GM21737 (cell line): Measurements from ENCODE around the gene KRT79.

Experiments
- ATAC-seq: cut with Tn5 transposase; IDR thresholded peaks from one replicate; pipeline ENCODE4 v1.9.1; 2021; ENCODE audit warnings: mild to moderate bottlenecking, moderate library complexity; ENCODE audit not compliant: unreplicated experiment

Gene KRT79

DNA sequence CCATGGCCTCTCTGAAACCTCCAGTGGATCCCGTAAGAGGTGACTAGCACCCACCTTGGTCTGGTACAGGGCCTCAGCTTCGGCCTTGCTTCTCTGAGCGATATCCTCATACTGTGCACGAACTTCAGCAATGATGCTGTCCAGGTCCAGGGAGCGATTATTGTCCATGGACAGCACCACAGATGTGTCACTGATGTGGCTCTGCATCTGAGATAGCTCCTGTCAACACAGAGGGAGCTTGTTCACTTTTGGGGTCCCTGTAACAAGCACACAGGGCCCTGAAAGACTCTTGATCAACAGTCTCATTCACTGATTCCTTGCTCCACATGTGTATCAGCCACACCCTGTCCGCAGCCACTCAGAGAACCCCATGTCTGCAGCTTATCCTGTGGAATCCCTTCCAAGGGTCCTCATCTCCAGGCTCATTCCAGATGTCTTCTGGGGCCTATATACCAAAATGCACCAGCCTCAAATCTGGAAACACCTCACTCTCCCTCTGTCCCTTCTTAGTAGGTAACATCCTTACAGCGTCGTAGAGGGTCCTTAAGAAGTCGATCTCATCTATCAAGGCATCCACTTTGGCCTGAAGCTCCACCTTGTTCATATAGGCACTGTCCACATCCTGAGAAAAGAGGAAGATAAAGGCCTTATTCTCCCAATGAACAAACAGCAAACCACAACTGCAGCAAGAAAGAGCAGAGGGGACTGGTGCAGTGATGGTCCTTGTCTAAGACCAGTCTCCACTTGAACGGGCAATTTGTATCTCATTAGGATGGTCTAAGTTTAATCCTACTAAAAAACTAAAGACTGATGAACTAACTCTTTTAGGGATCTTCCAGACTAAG, 41.7 kb downstream of the KRT79 start:
- no peak for ATAC-seq

DNA sequence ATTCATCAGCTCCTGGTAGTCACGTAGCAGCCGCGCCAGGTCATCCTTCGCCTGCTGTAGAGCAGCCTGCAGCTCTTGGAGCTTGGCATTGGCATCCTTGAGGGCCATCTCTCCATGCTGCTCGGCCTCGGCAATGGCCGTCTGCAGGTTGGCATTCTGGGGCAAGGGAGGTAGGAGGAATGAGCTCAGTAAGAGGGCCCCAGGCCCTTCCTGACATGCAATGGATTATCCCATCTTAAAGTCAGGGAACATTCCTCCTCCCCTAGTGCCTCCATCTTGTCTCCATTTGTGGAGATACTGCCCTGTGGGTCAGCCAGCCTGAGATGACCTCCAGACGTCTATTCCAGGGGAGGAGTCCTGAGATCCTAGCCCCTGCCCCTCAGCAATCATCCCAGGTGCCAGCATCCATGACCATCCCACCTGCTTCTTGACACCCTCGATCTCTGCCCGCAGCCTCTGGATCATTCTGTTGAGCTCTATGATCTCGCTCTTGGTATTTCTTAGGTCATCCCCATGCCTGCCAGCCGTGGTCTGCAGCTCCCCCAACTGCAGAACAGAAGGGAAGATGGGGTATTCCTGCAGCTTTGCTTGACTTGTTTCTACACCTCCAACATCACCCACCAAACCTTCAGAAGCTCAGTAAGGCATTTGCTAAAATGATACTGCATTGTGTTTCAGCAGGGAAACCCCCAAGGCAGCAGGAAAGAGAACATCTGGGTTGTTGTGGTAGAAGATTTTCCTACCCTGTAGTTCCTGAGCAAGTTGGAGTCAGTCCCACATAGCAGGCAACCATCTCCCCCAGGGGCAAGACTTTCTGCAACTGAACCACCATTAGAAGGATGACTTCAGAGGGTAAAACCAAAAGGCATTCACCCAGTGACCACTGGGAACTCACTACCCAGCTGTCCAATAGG, 42.6 kb downstream of the KRT79 start:
- no peak for ATAC-seq

DNA sequence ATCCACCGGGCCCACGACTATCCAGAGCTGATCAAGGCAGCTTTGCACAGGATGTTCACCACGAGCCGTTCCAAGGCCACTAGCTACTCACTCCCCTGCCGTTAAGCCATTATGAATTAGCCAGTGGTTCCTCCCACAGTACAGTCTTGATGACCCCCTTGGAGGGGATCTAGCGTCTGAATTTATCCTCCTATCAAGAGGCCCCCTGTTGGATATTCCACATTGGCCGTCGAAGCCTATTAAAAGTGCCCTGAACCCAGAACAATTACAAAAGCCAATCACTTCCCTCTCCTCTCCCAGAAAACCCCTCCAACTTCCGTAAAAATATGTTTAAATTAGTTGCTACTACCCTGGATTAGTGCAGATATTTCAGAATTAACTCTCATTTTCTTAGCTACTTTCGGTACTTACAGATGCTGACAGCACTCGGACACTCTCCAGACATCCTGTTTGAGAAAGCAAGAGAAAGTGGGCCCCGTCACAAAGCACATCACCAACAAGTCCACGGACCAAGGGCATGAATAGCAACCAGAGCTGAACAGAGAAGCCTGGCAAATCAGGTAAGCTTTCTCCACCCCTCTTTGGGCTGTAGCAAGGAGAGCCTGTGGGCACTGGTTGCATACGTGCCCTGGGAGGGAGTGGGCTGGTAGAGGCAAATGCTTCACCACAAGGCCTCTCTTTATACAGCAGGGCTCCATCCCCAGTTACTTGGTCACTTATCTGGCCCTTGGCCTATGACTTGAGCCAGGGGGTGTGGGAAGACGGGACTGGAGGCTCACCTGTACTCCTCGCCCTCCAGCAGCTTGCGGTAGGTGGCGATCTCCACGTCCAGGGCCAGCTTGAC, 43.5 kb downstream of the KRT79 start:
- no peak for ATAC-seq

DNA sequence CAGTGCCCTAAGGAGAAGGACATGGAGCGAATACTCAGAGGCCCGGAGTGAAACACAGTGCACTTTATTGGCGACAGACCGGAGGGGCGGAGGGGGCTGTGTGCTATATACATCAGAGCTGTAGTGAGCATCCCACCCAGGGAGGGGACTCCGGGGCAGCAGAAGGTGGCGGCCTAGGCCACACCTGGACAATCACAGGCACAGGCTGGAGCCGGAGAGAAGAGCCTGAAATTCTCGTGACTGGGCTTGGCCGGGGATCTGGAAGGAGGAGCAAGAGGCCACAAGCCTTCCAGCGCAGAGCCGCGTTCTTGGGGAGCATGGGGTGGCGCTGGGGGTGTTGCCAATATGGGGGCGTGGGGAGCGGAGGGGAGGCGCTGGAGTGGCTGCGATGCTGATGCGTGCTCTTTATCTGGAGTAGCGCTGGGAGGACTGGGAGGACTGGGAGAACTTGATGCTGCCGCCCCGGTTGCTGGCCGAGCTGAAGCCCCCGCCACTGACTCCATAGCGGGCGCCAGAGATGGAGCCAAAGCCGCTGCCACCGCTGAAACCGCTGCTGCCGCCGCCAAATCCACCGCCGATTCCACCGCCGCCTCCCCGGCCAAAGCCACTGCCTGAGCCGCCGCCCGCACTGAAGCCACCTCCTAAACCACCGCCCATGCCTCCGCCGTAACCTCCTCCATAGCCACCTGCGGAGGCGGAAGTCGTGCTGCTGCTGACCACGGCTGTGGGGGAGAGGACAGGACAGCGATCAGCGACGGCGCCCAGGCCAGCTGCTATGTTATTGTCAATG, 44.3 kb downstream of the KRT79 start:
- no peak for ATAC-seq

DNA sequence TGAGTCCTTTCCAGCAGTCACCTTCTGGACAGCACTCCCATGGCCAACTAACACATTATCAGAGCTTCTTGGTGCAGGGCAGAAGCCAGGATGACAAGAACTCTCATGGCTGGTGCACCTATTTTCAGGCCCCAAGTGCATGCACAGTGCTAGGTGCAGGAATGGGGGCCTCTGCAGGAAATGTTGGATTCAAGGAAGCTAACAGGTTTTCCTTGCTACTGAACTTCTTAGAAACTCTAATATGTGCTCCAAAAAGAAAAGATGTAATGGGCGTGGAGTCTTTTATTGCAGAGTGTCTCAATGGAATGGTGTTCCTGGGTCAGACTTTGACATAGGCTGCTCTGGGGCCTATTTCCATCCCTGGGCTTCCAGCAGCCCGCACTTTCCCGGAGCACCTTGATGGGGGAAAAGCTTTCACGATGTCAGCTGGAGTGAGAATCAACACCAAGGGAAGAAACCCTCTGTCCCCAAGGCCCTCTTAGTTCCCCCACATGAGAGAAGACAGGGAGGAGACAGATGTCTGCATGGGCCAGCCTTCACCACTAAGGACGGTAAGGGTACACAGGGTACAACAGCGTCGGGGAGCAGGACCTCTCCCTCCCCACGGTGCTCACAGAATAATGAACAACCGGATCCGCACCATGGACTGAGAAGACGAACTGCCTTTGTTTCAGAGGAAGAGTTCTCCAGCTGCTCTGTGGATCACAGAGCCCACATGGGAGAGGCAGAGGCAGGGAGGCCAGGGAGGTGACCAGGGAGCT, 45.1 kb downstream of the KRT79 start:
- no peak for ATAC-seq

DNA sequence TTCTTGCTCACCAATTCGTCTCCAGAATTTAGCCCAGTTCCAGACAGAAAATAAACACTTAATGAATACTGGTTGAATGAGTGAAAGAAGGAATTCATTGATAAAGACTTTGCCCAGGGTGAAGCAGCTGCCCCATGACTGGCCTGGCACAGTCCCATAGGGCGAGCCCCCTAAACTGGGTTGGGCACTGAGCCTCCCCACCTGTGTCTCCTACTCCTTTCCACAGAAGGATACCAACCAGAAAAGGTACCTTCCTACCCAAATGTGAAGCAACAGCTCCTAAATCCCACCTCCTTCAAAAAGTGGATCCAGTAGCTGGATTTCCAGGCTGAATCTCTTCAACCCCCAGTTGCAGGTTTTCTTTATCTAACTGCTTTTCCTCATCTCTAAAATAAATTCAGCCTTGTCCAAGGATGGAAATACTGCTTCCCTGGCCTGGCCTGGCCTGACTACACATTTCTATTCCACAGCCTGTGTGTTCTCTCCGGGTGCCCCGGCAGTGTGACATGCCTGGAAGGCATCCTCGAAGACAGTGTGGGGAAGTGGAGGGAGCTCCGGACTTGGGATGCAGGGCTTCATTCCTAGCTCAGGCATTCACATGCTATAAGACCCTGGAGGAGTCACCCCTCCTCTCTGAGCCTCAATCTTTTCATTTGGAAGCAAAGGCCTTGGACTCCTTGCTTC, 45.8 kb downstream of the KRT79 start:
- no peak for ATAC-seq

DNA sequence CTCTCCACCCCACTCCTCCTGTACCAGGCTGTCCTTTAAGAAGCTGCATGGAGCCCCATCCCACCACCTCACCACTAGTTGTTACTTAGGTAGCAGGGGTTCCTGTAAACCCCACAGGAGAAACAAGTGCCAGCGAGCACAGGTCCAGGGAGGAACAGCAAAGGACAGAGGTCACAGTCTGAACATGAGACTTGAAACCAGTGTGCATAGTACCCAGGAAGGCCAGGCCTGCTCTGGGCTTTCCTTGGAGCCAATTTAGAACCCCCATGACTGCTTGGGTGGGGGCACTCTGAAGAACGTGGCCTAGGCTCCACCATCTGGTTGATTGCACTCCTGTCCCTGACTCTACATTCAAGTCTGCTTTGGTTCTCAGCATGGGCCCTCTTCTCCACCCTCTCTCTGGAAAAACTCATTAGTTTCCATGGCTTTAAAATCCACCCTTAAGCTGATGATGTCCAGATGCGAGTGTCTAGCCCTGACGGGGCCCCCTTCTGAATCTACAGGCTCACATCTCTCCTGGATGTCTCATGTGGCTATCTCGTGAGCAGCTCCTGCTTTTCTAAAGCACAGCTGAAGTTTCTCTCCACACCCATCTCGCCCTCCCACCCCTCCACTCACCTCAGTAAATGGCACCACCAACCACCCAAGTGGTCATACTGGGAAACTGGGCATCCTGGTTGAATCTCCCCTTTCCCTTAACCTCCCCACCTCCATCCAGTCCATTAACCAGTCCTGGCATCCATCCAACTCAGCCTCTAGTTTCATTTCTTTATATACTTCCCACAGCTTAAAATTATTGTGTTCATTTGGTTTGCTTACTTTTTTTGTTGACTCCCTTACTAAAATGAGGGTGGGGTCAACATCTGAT, 46.6 kb downstream of the KRT79 start:
- no peak for ATAC-seq

DNA sequence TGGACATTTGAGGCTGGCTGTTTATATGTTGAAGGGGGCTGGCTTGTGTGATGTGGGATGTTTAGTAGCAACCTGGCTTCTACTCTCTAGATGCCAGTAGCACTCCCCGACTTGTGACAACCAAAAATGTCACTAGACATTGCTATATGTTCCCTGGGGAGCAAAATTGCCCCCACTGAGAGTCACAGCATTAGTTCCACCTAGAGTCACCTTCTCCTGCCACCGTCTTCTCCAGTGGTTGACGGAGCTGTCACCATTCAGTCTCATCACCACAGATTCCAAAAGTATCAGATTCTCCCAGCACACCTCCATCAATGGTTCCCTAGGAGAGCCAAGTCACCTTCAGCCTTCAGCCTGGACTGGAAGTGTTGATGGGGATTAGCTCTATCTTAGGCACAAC, 49.2 kb downstream of the KRT79 start:
- no peak for ATAC-seq

DNA sequence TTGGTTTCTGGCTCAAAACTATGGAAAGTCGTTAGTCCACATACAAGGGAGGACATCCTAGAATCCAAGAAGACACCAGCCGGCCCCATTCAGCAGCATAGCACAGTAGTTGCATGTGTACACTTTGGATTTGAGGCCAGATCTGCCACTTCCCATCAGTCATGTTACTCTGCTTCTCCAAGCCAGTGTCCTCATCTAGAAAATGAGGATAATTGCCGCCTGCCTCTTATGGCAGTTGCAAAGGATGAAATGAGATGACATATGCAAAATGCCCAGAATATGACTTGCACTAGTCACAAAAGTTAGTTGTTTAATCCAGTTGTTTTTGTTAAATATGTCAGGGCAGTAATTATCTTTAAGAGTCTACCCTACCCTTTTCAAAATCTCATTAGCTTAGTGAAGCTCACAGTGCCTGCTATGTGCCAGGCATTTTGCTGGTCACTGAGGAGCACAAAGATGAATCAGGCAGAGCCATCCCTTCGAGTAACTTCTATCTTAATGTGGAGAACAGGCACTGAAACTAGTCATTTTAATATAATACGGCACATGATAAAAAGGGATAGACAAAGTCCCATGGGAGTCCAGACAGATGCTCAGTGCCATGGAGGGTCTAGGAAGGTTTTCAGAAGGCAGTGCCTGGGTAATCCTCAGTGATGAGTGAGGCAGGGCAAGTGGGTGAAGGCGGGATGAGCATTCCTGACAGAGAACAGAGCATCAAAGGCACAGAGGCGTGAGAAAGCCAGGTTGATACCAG, 50.4 kb downstream of the KRT79 start:
- no peak for ATAC-seq

DNA sequence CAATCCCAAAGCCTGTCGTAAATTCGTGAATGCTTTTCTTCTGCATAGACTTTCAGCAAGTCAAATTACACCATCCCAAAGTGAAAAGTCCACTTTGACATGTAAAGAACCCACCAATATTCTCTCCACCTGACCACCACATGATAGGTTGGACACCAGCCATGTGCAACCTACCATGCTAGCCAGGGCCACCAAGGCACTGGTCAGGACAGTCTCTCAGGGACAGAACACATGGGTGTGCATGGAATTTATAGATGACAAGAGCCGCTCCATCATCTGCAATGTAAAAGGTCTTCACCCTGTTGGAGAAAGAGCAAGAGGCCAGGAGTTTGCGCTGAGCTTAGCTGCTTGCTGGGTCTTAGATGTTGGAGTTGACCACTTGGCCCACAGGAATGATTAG, 51.6 kb downstream of the KRT79 start:
- no peak for ATAC-seq

DNA sequence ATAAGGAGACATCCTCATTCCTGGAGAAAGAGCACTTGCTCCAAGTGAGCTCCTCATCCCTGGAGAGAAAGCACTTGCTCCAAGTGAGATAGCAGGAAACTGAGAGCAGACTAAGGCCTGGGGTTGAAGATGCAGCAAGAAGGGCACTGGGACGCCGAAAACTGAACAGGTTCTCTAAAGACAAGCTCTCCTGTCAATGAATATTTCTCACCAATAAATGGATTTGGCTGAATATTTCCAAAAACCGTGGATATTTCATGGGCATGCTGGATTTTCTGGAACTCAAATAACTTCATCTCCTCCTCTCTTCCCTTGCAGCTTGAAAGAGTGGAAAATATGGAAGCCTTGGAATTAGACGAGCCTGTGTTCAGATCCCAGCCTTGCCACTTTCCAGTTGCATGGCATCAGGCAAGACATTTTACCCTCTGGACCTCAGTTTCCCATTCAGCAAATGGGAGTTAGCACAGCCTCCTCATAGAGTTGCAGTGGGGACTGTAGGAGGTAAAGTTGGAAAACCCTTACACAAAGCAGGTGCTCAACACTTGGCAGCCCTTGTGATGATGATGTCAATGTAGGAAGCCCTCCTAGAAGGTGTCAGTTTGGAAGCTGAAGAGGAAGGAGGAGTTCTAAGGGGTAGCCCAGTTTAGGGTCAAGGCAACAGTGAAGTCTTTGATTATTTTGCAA, 52.6 kb downstream of the KRT79 start:
- ATAC-seq: no peak

DNA sequence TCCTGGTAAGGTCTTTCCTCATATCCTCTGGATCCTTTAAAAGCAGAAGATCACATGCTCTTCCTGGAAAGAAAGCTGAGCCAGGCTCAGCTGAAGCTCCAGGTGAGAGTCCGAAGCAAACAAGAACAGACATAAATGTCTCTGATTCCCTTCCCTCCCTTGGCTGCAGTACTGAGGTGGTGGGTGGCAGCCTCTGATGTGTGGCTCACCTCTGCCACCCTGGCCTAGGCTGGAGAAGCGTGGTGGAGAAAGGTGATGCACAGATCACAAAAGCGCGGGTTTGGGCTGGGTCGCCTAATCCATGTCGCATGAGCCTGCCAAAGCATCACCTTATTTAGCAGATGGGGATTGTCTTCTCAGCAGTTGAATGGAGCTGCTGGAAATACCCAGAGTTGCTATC, 54.2 kb downstream of the KRT79 start:
- ATAC-seq: no peak

DNA sequence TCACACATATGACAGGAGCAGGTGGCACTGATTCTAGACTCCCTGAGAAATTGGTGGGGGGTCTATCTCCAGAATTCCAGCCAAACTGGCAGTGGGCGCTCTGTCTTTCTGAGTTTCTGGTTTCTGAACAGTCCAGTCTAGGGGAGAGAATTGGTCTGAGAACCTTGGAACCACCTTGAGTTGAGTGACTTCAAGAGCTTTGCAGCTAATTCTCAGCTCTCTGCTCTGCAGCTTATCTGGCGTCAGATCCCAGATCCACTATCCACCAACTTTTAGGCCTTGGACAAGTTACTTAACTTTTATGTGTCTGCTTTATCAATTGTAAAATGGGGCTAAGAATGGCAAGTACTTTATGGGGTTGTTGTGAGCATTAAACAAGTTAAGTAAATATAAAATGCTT, 55.3 kb downstream of the KRT79 start:
- ATAC-seq: no peak

DNA sequence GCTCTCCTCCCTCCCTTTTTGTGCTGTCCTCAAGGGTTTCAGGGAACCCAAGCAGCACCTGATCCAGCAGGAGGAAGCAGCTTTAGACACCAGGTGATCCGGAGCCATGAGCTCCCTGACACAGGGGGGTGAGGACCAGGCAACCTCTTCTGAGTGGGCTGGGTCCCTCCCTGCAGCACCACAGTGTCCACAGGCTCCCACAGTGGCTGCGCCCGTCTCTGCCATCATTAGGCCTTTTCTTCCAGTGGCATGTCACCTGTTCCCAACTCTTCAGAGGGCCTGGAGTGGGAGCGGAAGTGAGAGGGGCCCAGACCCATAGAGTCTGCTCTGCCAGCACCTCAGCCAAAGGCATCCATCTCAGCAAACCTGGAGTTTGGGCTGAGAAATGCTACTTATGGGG, 56.5 kb downstream of the KRT79 start:
- ATAC-seq: no peak

DNA sequence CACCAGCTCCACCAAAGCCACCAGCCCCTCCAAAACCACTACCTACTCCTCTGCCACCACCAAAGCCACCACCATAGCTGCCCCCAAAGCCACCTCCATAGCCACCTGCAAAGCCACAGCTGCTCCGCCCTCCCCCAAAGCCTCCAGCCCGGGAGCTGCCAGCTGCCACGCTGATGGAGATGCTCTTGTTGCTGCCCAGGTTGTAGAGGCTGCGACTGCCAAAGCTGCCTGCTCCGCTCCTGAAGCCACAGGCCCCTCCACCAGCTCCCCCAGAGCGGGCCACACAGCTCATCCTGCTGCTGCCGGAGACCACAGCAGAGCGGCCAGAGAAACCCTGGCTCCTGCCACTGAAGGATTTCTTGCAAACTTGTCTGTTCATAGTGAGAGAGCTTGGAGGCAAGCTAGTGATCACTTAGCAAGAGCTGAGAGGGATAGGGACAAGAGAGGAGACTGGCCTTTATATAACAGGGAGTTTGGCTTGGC, 57.2 kb downstream of the KRT79 start, which contains the start of gene KRT76:
KRT76 (minus strand) TSS at position 433 of the 483 bp plus-strand sequence; CDS start at position 379, 54 bp downstream.
- ATAC-seq: no peak

DNA sequence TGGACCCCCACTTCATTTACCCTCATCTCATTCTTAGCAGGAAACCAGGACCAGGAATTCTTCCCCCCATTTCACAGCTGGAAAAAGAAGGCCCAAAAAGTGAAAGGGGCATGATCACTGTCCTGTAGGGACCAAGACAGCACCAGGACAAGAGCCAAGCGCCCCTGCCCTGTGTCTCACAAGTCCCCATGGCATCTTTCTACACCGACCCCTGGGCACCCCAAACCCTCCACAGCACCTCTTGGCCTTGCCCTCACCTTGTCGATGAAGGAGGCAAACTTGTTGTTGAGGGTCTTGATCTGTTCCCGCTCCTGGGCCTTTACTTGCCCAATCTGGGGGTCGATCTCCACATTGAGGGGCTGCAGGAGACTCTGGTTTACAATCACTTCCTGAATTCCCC, 57.7 kb downstream of the KRT79 start:
- no peak for ATAC-seq
